Cardiac fibroblast (primary cell): ENCODE results near the gene TPRG1.

ENCODE experiments used
- DNase-seq, 2 donors: peaks; one replicate each; pipeline versions ENCODE4 v3.0.0 to v3.0.0-alpha.2; 2010; ENCODE audit warnings: low read depth in 2 of 2
- H3K4me3 ChIP-seq, 2 donors: replicated peaks in 1 of 2; 1 replicate in 1 of 2; 2 replicates in 1 of 2; pipeline ENCODE4 v1.5.1; 2011; ENCODE audit warnings: low read depth in 2 of 2, low read length in 2 of 2, mild to moderate bottlenecking in 2 of 2, moderate library complexity in 1 of 2
- CTCF ChIP-seq: IDR thresholded peaks from one replicate; pipeline ENCODE4 v1.5.1; 2011; ENCODE audit warnings: low read depth, mild to moderate bottlenecking, low read length, inconsistent platforms

TPRG1 gene

DNA sequence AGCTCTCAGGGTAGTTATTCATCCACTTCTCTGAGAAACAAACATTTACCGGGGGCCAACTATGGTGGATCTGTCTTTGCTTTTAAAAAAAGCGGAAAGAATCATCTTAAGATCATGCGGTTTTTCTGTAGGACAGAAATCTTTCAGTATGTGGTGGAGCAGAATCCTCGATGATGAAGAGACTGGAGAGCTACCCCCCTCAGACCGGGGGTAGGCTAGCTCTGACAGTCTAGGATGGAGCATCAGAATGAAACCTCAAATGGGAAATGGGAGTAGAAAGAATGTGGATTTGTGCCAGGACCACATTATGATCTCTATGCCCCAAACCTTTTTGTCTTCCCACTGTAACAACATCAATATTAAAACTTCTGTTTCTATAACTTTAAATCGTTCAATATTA is 30.3 kb downstream of the TPRG1 start:
- DNase-seq: no peak
- TF ChIP-seq CTCF: no peak
- no peak overlapping the region for H3K4me3 ChIP-seq

DNA sequence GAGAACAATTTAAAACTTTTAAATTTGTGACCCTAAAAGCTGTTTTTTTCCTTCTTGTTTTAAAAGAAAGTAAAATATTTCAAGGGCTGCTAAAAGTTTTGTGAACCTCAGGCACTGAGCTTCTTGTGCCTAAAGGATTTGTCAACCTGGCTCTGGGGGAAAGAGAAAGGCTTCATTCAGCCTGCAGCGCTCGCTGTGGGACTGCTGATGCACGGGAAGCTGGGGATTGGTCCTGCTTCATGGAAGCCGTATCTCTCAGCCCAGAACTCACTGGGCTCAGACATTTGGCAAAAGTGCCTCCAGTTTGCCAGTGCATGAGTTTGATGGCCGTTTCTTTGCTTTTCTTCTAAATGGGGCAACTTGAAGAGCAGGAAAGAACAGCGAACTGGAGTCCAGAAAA is 30.8 kb downstream of the TPRG1 start:
- no peak for TF ChIP-seq CTCF
- DNase-seq: no peak
- no peak overlapping the region for H3K4me3 ChIP-seq

- TF ChIP-seq CTCF: no peak
- no peak overlapping the region for H3K4me3 ChIP-seq
- DNase-seq: no peak
Observed at GRCh38 chr3:189204167-189204866, 32.5 kb downstream of the TPRG1 start.

DNA sequence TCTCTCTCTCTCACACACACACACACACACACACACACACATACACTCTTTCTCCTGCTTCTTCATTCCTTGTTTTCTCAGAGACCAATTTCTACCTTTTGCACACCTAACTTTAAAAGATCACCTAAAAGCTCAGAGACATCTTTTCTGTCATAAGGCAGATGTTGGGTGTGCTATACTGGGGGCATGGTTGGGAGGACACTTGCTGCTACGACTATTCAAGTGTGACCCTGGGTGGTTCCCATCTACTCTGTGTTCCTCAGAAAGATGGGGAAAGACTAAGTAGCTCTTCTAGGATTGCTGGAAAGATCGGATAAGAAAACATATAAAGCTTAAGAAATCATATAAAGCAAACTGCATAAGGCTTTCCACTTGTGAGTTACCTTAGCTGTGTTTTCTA is 33.2 kb downstream of the TPRG1 start:
- no peak for TF ChIP-seq CTCF
- H3K4me3 ChIP-seq: no peak overlapping the region
- no peak for DNase-seq

GRCh38 chr3:189210251-189210770 is 38.5 kb downstream of the TPRG1 start:
- no peak overlapping the region for H3K4me3 ChIP-seq
- no peak for TF ChIP-seq CTCF
- DNase-seq: no peak

- TF ChIP-seq CTCF: no peak
- no peak for DNase-seq
- no peak overlapping the region for H3K4me3 ChIP-seq
Observed at GRCh38 chr3:189212681-189213080, 40.9 kb downstream of the TPRG1 start.

DNA sequence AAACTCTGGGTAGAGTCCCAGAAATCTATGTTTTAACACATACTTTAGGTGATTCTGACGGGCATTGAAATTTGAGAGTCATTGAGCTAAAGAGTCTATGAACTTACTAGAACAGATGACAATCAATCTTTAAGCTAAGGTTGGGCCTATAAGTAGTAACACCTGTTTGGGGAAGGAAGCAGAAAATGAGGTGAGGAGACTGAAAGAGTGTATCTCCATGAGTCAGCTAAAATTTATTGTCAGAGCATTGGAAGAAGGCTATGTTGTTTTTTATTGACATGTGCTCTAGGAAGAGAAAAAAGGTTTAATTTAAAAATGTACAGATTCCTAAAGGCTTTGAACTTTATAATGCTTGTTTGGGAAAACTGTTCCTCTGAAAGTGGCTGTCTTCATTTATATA is 42.9 kb downstream of the TPRG1 start:
- no peak overlapping the region for H3K4me3 ChIP-seq
- no peak for DNase-seq
- no peak for TF ChIP-seq CTCF
